ENCODE results near the gene PAPPA.

- TF ChIP-seq CTCF (IDR thresholded peaks at IDR 0.05; ENCODE audit: low read depth, low read length) (no peak), POLR2A (IDR thresholded peaks at IDR 0.05; ENCODE audit: extremely low read depth, insufficient read length) (no peak)
Observed at GRCh38 chr9:116358251-116358650, 204.7 kb downstream of the PAPPA start.
